AG04449 (cell line): ENCODE measurements around the gene MTRF1.
A peak's percentile ranks its signal among the peaks of the same experiment; 100 is the strongest.

Source experiments
- CTCF ChIA-PET: fragments of 350-600 bp; formaldehyde crosslinking; extraction: SDS; loops from one replicate; lab custom pipeline; 2021; ENCODE audit warnings: antibody characterized with exemption; lab: Yijun Ruan, JAX
- POLR2A ChIA-PET: fragments of 400-600, 350-600 bp; formaldehyde crosslinking; extraction: SDS; loops from one replicate; lab custom pipeline; 2020; ENCODE audit warnings: antibody characterized with exemption, inconsistent platforms; lab: Yijun Ruan, JAX
- DNase-seq: peaks from one replicate; pipeline ENCODE4 v3.0.0-alpha.2; 2010; ENCODE audit warnings: low read depth, low spot score
- H3K4me3 ChIP-seq: 2 replicates; pipeline ENCODE4 v1.5.1; 2011; ENCODE audit warnings: low read depth, mild to moderate bottlenecking, control low read depth, low read length
- TF ChIP-seq, protein P1 (sequence below): IDR thresholded peaks from one replicate; pipeline ENCODE4 v1.5.1; 2011; ENCODE audit warnings: mild to moderate bottlenecking, moderate library complexity, low read length, control low read depth, inconsistent platforms; ENCODE audit not compliant: insufficient read depth; ENCODE audit errors: missing control alignments

The MTRF1 gene

DNA sequence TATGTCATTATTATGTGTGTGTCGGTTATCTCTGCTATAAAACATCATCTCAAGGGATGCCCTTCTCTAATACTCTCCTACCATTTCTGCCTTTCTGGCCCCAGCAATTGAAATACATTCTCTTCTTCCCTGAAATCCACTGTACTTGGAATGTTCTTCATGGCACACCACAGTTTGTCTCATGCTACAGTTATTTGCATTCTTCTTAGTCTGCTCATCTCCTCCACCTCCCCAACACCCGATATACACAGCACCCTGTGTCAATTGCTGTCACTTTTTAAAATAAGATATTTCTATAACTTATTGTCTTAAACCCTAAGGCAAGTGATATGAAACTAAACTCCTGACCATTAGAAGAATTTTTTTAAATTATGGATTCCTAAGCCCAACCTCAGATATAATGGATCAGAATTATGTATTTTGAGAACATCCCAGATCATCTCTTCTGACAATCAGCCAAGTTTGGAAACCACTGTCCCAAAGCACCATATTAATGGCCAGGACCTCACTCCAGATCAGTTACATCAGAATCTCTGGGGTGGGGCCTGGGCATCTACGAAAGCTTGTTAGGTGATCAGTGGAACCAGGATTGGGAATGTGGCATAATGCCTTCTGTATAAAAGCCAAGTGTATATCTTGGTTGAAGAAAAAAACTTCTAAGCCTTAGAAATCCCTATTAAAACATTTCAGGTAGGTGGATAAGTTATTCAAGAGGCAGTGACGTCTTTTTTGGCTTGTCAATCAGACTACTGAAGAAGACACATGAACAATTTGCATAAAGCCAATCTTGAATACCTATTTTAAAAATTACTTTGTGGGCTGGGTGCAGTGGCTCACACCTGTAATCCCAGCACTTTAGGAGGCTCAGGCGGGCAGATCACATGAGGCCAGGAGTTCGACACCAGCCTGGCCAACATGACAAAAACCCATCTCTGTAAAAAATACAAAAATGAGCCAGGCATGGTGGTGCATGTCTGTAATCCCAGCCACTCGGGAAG is 39.0 kb downstream of the MTRF1 start:
- H3K4me3 ChIP-seq, result no peak overlapping the region
- CTCF ChIA-PET, result no interaction called here
- peak; percentile 55 for DNase-seq
- TF ChIP-seq, protein P1, sequence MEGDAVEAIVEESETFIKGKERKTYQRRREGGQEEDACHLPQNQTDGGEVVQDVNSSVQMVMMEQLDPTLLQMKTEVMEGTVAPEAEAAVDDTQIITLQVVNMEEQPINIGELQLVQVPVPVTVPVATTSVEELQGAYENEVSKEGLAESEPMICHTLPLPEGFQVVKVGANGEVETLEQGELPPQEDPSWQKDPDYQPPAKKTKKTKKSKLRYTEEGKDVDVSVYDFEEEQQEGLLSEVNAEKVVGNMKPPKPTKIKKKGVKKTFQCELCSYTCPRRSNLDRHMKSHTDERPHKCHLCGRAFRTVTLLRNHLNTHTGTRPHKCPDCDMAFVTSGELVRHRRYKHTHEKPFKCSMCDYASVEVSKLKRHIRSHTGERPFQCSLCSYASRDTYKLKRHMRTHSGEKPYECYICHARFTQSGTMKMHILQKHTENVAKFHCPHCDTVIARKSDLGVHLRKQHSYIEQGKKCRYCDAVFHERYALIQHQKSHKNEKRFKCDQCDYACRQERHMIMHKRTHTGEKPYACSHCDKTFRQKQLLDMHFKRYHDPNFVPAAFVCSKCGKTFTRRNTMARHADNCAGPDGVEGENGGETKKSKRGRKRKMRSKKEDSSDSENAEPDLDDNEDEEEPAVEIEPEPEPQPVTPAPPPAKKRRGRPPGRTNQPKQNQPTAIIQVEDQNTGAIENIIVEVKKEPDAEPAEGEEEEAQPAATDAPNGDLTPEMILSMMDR, result no peak
- POLR2A ChIA-PET, result no interaction called here

GRCh38 chr13:41222259-41222852 is 41.0 kb downstream of the MTRF1 start:
- no peak overlapping the region for H3K4me3 ChIP-seq
- POLR2A ChIA-PET, result no interaction called here
- TF ChIP-seq, protein P1, result peak; percentile 60
- no peak for DNase-seq
- CTCF ChIA-PET, result interaction anchor here (0.6 to 3.5 kb wide), 17 partner anchors 8 to 168 kb away, joined by 3 to 19 read pairs (median 5); no protein-coding TSS in a partner anchor

GRCh38 chr13:41220401-41220800 is 43.0 kb downstream of the MTRF1 start:
- CTCF ChIA-PET, result interaction anchor here (1.2 to 3.5 kb wide), 4 partner anchors 24 to 137 kb away, joined by 3 to 16 read pairs (median 8); no protein-coding TSS in a partner anchor
- DNase-seq, result no peak
- H3K4me3 ChIP-seq, result no peak overlapping the region
- TF ChIP-seq, protein P1, result no peak
- POLR2A ChIA-PET, result no interaction called here

GRCh38 chr13:41216160-41216559 is 47.2 kb downstream of the MTRF1 start:
- TF ChIP-seq, protein P1, result no peak
- POLR2A ChIA-PET, result no interaction called here
- CTCF ChIA-PET, result interaction anchor here (0.7 to 2.5 kb wide), 3 partner anchors 10 to 142 kb away, joined by 4 to 8 read pairs (median 6); no protein-coding TSS in a partner anchor
- no peak overlapping the region for H3K4me3 ChIP-seq
- DNase-seq, result no peak

- TF ChIP-seq, protein P1, result no peak
- H3K4me3 ChIP-seq, result no peak overlapping the region
- CTCF ChIA-PET, result interaction anchor here (0.7 to 1.0 kb wide), 2 partner anchors 9 to 15 kb away, joined by 3 to 4 read pairs; no protein-coding TSS in a partner anchor
- POLR2A ChIA-PET, result no interaction called here
- DNase-seq, result no peak
These were observed 49.5 kb downstream of the MTRF1 start for GRCh38 chr13:41213919-41214318.
